GM21381 (cell line): ENCODE data around the gene ADIPOR2.

Source experiments
- ATAC-seq: cut with Tn5 transposase; IDR thresholded peaks from one replicate; pipeline ENCODE4 v1.9.1; 2021; ENCODE audit warnings: mild to moderate bottlenecking, moderate library complexity; ENCODE audit not compliant: unreplicated experiment

The ADIPOR2 gene

DNA sequence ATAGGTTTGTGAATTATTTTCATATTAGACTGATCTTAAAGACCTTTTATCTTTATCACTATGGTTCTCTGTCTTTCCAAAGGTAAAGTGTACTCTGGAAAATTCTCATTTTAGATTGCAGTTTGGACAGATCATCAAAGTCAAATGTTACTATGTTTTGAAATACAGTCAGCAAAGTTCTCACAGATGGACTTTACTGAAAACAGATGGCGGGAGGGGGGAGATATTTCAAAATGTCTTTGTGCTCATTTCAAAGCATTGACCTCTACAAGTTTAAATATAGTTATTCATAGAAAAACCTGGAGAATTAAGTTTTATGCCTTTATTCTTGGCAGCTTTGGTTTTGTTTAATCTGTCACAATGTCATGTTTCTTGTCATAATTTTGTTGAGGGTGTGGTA, 77.7 kb downstream of the ADIPOR2 start:
- ATAC-seq = no peak

DNA sequence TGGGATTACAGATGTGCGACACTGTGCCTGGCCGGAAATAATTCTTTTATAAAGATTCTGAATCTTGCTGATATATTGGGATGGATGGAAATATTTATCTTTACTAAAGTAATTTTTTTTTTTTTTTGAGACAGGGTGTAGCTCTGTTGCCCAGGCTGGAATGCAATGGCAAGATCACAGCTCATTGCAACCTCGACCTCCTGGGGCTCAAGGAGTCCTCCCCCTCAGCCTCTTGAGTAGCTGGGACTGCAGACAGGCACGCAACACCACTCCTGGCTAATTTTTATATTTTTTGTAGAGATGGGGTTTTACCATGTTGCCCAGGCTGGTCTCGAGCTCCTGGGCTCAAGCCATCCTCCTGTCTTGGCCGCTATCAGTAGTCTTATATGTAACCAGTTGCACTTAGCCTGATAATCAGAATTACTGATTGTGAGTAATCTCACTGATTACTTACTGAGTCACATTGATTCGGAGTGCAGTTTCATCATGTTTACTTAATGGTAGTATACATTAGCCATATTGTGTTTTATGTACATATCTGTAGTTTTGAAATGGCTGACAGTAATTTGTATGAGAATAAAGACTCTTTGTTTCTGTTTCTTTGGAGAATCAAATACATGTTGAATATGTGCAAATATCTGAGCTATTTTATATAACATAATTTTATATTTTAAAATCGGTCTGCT, 79.1 kb downstream of the ADIPOR2 start:
- no peak for ATAC-seq

DNA sequence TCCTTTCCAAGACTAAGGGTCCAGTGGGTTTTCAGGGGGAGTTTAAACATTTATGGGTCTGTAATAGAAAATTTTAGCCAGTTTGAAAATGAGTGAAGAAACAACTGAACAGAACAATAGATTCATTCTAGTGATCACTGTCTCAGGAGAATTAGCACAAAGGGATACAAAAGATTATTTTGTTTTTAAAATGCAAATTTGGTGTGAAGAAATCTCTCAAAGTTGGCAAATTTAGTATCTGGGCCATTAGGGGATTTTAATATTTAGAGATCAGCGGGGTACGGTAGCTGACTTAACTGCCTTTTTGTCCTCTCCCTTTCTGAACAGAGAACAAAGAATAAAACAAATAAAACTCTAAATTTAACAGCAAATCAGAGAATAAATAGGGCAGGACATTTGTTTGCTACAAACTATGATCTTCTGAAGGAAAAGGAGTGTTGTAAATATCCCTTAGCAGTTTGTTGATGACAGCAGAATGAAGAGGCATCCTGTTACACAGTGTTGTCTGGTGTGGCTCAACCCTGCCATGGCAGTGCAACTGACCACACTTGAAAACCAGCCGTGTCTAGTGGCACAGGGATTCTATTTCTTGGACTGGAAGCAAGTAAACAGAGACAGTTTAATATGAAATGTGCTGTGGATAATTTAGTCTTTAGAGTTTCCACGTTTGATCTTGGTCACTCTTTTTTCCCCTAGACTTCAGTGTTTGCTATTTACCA, 83.2 kb downstream of the ADIPOR2 start:
- no peak for ATAC-seq

DNA sequence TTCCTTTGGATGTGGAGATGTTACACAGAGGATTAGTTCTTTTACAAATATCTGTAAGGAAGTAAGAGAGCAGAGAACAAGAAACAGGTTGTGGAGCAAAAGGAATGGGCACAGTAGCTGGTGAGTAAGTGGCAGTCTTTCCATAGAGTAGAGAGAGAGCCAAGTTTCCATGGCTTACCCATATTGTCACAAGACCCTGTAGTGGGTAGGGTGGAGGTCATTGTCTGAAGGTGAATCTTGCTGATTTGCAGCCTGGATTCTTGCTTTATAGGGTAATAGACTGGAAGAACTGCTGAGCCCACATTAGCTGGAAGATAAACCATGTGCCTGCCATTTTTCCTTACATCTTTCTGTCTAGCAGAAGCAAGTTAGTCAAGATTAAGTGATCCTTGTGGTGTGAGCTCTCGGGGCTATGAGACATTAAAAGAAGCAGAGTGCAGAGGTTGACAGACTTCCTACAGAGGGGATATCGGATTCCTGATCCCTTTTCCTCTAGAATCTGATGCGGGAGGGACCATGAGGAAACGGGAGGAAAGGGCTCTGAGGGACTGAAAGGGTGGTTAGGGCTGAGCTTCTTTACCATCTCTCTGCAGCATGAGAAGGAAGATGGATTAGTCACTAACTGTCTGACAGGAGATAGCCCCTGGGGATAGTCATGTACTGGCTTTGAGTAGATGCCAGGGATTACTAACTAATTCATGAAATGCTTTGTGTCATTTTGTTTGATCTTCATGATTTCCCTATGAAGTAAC, 85.5 kb downstream of the ADIPOR2 start:
- no peak for ATAC-seq

DNA sequence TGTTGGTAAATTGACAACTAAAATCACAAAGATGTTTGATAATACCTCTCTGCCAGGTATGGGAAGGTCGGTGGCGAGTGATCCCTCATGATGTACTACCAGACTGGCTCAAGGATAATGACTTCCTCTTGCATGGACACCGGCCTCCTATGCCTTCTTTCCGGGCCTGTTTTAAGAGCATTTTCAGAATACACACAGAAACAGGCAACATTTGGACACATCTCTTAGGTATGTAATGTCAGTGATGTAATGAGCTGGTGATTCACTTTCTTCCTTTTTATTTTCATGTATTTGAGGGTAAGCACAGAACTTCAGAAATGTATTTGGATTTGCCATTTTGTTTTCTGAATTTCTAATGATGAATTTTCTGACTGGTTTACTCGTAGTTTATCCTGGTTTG, 86.9 kb downstream of the ADIPOR2 start:
- no peak for ATAC-seq

DNA sequence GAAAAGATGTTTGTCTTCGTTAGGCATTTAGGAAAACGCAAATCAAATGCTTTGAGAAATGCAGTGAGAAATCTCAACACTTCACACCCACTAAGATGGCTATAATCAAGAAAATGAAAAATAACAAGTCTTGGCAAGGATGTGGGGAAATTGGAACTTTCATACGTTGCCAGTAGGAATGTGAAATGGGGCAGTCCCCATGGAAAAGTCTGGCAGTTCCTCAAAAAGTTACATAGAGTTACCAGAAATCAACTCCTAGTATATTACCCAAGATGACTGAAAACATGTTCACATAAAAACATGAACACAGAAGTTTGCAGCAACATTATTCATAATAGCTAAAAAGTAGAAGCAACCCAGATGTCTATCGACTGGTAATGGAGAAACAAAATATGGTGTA, 88.0 kb downstream of the ADIPOR2 start:
- no peak for ATAC-seq

DNA sequence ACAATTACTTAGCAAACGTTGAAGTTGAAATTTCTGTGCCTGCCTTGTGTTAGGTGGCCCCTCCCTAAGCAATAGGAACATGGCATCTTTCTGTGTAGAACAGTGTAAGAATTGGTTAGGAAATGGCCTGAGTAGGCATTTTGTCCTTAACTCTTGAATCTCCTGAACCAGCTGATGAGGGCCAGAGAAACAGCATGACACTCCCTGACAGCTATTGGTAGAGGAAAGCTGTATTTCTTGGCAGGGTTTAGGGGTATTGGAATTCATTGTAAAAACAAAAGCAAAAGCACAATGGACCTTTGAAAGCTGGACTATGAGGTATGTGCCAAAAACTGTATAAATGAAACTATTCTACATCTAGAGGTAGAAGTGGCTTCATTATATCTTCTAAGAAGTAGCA, 88.9 kb downstream of the ADIPOR2 start:
- ATAC-seq = no peak

DNA sequence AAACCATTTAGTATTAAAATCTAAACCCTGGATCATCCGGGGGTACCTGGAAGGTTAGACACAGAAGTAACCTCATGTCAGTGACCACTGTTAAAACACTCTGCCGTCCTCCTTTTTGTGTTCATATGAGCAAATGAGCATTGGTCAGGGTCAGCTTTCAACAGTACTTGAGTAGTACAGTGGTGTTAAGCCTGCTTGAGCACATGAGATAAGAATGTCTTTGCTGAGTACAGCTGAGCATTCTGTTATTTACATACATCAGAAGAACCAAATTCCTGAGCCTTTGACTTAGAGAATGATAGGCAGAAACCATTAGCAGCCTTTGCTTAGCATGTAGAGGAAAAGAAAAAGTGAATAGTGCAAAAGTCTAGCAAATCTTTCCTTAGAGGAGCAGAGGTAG, 90.9 kb downstream of the ADIPOR2 start:
- no peak for ATAC-seq

DNA sequence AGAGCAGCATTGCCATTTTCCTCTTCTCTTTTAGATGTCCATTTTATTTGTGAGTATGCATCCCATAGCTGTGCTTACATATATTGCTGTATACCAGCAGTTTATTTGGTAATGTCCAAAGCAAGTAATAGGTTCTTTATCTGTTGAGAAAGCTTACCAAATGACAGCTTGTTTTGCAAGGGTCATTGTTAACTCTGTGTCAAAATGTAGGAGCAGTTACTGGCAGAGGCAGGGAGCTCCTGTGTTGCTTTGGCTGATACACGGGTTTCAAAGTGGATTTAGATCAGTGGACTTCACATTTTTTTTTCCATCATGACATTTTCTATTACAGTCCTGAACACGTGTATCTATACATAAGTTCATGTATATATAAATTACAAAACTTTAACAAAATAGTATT, 91.3 kb downstream of the ADIPOR2 start:
- no peak for ATAC-seq

DNA sequence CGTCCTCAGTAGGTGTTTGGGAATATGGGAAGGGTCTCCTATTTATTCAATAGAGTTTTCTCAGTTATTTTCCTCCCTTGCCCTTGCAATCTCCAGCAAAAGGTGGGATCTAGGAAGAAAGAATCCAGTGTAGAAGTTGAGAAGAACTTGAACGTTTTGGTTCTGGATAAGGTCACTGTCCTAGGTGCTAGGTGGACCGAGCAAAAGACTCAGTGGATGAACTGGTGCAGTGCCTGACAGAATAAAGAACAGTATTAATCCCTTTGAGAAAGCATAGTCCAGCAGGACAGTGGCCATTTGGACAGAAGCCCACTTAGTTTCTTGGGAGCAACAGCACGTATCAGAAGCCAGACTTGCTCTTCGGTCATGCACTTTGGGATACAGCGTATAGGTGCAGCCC, 96.8 kb downstream of the ADIPOR2 start:
- ATAC-seq = no peak

DNA sequence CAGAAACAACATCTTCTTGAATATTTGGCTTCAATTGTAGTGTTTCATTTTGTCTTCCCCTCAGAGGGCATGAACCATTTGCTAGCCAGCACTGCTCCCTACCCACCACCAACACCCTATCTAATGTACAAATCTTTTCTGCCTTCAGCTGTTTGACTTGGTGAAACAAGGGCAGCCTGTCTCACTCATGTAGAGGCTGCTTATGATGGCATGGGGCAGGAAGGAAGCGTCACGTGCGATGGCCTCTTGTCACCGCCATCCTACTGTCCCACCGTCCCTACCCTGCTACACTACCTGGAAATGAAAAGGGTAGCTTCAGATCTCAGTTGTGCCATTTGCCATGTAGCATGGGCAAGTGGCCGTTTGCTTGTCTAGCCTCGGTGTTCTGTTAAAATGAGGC, 99.6 kb downstream of the ADIPOR2 start:
- no peak for ATAC-seq

DNA sequence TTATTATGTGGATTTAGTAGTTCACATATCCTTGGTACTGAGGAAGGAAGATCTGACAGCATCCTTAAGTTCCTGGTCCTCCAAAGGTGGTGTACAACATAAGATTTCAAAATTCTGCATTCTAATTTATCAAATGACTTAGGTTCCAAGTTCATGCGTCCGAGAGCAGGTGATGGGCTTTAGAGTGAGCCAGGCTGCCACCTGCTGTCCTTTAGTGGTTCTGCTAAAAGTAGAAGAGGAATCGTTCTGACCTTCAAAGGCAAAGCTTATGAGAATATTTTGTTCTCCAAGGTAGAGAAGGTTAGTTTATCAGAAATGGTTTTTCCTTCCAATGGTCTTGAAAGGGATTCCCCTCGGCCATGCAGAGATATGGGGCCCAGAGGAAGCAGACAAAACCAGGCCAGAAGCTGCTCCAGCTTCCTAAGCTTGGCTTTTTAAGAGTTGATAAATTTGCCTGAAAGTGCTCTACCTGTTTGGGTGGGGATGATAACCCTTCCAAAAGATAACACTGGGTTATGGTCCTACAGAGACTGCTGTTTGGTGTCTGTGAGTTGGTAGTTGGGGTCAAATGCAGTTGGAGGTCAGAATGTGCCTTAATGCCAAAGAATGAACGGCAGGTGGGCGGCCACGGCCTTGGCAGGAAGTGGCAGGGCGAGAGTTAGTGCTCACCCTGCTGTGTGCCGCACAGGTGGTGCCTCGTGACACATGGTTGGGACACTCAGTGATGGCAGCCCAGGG, 100.4 kb downstream of the ADIPOR2 start:
- ATAC-seq = no peak

DNA sequence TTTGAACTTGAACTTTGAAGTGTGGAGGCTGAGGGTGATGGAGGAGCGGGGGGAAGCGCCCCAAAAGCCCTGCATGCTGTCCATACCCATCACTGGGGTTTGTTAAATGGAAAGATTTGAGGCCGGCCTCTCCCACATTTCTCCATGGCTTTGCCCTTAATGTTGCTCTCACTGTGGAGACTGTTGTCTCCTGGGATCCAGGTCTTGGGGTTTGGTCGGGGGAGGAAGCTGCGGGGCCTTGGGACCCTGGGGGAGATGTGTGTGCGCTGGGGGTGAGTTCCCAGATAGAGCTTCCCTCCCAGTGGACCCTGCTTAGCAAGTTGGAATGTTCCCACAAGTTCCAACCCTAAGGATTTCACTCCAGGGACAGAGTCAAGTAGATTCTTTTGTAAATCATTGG, 101.5 kb downstream of the ADIPOR2 start:
- no peak for ATAC-seq

DNA sequence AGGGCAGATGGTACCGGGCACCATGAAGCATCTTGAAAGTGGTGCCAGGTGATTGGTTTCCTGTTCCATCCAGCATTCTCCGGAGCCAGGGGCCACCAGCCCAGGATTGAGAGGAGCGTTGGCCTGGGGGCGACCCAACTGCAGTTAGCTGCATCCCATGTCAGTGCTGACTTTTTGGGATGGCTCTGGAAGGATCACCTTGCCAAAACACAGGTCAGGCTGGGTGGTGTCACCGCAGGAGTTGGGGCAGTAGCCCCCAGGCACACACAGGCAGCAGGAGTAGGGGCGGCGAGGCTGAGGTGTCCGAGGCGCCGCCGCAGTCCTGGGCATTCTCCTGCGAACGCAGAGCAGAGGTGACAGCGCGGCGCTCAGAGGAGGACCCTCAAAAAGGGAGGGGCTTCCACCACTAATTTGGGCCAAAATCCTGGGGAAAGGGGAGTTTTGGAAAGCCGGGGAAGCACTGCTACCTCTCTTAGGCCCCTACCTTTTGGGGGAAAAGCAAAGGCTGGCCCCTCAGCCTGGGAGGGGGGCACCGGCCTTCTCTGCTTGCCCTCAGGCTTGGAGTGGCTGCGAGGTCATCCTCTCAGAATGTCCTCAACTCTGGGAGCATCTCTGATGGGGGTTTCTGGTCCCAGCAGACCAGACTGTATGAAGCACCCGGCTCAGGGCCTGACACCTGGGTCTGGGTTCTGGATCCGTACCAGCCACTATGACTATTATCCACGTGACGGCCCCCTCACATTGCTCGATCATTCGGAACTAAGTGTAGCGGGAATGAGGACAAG, 102.7 kb downstream of the ADIPOR2 start:
- no peak for ATAC-seq

DNA sequence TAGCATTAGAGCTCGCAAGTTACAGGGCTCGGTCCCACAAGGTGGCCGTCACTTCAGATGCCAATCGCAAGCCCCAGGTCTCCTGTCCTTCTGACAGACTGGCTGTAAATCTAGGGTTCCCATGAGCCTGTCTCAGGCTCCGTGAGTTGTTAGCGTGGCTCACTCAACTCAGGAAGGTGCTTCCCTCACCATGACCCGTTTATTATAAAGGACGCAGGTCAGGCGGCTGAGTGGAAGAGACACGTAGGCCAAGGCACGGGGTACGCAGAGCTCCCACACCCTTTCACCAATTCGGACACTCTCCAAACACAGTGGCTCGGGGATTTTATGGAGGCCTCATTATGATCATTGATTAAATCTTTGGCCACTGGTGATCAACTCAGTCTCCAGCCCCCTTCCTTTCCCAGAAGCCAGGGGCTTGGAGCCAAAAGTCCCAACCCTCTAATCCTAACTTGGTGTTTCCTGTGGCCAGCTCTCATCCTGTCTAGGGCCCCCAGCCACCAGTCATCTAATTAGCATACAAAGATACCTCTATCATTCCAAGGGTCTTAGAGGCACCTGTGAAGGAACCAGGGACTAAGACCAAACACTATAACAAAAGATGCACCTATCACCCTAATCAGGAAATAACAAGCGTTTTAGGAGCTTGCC, 103.7 kb downstream of the ADIPOR2 start:
- ATAC-seq = no peak

DNA sequence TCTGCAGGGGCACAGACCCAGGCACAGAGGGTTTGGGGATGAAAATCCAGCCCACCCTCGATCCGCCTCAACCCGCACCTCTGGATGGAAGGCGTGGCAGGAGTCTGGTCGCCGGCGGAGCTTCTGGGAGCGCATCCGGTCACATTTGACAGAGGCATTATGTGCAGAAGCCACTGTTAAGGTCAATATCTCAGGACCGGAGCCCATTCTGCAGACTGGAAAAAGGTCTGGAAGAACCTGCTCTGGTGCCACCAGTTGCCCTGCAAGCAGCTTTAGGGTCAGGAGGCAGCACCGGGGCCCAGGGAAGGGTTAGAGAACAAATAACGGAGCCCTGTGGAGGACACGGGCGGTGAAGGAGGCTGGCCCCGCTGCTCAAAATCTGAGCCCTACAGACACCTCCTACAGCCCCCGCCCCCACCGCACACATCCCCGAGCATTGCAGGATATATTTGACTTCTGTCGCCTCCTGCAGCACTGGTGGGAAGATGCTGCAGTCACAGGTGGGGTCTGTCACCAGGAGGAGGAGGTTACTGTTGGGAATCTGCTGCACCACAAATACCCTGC, 104.4 kb downstream of the ADIPOR2 start:
- ATAC-seq = no peak

DNA sequence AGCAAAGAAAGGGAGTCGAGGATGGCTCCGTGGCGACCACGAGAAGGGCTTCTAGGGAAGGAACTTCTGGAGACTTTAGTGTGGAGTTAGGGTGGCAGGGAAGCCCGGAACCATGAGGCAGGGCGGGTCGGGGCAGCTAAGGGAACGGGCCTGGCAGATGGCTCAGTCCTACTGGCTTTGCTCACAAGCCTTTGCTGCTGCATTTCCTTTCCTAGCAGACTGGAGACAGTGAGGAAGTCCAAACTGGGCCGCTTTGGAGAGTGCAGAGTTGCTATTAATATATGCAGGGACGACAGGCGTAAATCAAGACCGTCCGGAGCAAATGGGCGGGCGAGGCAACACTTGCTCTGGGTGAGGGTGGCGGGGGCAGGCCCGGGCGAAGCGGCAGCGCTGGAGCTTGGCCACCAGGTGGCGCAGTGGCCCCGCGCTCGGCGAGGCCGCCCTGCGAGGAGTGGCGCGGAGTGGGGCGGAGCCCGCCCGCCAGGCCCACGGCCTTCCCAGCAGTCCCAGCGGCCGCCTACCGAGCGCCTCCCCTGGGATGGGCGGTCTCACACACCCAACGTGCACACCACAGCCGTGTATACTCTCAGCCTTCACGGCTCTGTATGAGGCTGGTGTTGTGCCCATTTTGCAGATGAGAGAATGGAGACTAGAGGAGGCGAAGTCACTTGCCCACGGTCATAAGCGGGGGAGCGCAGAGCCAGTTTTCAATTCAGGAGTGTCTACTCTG, 105.1 kb downstream of the ADIPOR2 start:
- peak; percentile 91 for ATAC-seq

DNA sequence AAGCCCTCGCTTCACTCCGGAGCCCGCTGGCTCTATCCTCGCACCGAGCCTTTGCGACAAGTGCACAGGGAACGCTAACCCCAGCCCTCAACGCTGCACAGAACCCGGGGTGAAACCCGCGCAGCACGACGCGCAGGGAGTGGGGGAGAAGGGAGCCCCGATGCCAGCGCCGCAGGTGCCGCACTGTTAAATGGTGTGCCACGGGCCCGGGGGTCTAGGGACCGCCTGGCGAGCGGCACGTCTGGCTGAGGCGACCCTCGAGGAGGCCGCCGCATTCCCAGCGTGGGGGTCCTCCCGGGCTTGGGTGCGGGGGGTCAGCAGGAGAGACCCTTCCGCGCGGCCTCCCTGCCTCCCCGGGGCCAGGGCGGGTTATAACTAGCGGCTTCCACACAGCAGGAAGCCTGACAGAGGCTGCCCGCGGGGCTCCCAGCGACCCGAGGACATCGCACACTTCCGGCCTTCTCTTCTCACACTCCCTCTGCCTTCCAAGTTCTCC, 105.7 kb downstream of the ADIPOR2 start:
- peak; percentile 20 for ATAC-seq
